Smooth muscle cell (in vitro differentiated cells): ENCODE measurements around the gene AHCTF1. TPM values are rescaled to one million over a fixed set of nuclear protein-coding genes. Genes with fewer than 3 reads are reported as not detected.

ENCODE experiments used
- DNase-seq: peaks from one replicate; lab custom pipeline; 2025; ENCODE audit not compliant: unreplicated experiment; lab: John Stamatoyannopoulos, UW
- H2AFZ ChIP-seq: fragments of 200-600 bp; sonication (generic); 2 replicates; pipeline ENCODE4 v1.6.0; 2016; ENCODE audit warnings: antibody characterized with exemption, low read depth, mild to moderate bottlenecking
- H3F3A ChIP-seq: fragments of 200-600 bp; sonication (generic); 2 replicates; pipeline ENCODE4 v1.6.0; 2017; ENCODE audit warnings: antibody characterized with exemption, low read depth
- H3K27ac ChIP-seq: fragments of 200-600 bp; sonication (generic); 2 replicates; pipeline ENCODE4 v1.5.1; 2016; ENCODE audit warnings: low read depth, mild to moderate bottlenecking
- H3K27me3 ChIP-seq: fragments of 200-600 bp; sonication (generic); 2 replicates; pipeline ENCODE4 v1.6.1; 2016; ENCODE audit warnings: low read depth, mild to moderate bottlenecking
- H3K36me3 ChIP-seq: fragments of 200-600 bp; sonication (generic); 2 replicates; pipeline ENCODE4 v1.5.1; 2016; ENCODE audit warnings: low read depth
- H3K4me1 ChIP-seq: fragments of 200-600 bp; sonication (generic); 2 replicates; pipeline ENCODE4 v1.5.1; 2016; ENCODE audit warnings: low read depth
- H3K4me2 ChIP-seq: fragments of 200-600 bp; sonication (generic); 2 replicates; pipeline ENCODE4 v1.6.0; 2016; ENCODE audit warnings: mild to moderate bottlenecking
- H3K4me3 ChIP-seq: fragments of 200-600 bp; sonication (generic); 2 replicates; pipeline ENCODE4 v1.5.1; 2016; ENCODE audit warnings: mild to moderate bottlenecking
- H3K79me2 ChIP-seq: fragments of 200-600 bp; sonication (generic); 2 replicates; pipeline ENCODE4 v1.6.0; 2016; ENCODE audit warnings: low read depth, mild to moderate bottlenecking
- H3K9ac ChIP-seq: fragments of 200-600 bp; sonication (generic); 2 replicates; pipeline ENCODE4 v1.6.0; 2016; ENCODE audit warnings: low read depth
- H3K9me3 ChIP-seq: fragments of 200-600 bp; sonication (generic); replicated peaks from 2 replicates; pipeline ENCODE4 v1.5.1; 2016; ENCODE audit warnings: low read depth
- H4K20me1 ChIP-seq: fragments of 200-600 bp; sonication (generic); 2 replicates; pipeline ENCODE4 v1.6.0; 2016; ENCODE audit warnings: low read depth
- CTCF ChIP-seq: fragments of 200-600 bp; sonication (generic); IDR thresholded peaks from 2 replicates; pipeline ENCODE4 v1.5.1; 2017; ENCODE audit warnings: borderline replicate concordance, mild to moderate bottlenecking, antibody characterized with exemption; ENCODE audit not compliant: insufficient read depth, poor library complexity, severe bottlenecking
- WGBS: methylation state at CpG from one replicate; pipeline ENCODE4 v1.1.7; 2016; ENCODE audit warnings: low lambda C conversion rate; 5-methylcytosine and 5-hydroxymethylcytosine counted together
- polyA plus RNA-seq: library from polyadenylated mRNA; unstranded; fragments of >200 nt; fragmentation: Nextera tagmentation; extraction: Ambion mirVana; gene quantifications from 2 replicates; pipeline ENCODE4 v1.2.1, GENCODE V29; 2016
- total RNA-seq: library from RNA; depleted of rRNA; stranded (reverse); fragments of >200 nt; gene quantifications from 2 replicates; pipeline ENCODE4 v1.2.3, GENCODE V29; 2014

Gene AHCTF1
- total and polyA plus RNA-seq, 2 experiments from 2014 or later = 7.2 to 34.0 TPM

GRCh38 chr1:246959944-246960693, 28.4 kb upstream of the AHCTF1 start:
- Histone ChIP-seq H2AFZ (no peak overlapping the region), H3K4me1 (peaks cover 12% of the 10 kb centered on the region), H3F3A (no peaks in the 10 kb centered on the region), H3K27me3 (no peaks in the 10 kb centered on the region), H3K9ac (no peak overlapping the region), H3K4me3 (no peak overlapping the region), H3K4me2 (no peak overlapping the region), H3K36me3 (no peaks in the 10 kb centered on the region), H3K79me2 (no peaks in the 10 kb centered on the region), H3K9me3 (no peaks in the 10 kb centered on the region), H3K27ac (no peak overlapping the region), H4K20me1 (no peaks in the 10 kb centered on the region)
- whole genome bisulfite sequencing = 91% methylated on average over 1 of the region's 1 CpG
- DNase-seq = no peak
- no peak for TF ChIP-seq CTCF

GRCh38 chr1:246954126-246954525, 22.4 kb upstream of the AHCTF1 start:
- no peaks in the 10 kb centered on the region for H3K9me3 ChIP-seq
- WGBS = 94% methylated on average over 4 of the region's 4 CpGs
- no peaks in the 10 kb centered on the region for H3K4me1 ChIP-seq
- no peaks in the 10 kb centered on the region for H4K20me1 ChIP-seq
- H3K4me3 ChIP-seq = no peak overlapping the region
- DNase-seq = no peak
- no peaks in the 10 kb centered on the region for H3F3A ChIP-seq
- H2AFZ ChIP-seq = no peak overlapping the region
- no peak overlapping the region for H3K27ac ChIP-seq
- no peak for TF ChIP-seq CTCF
- H3K9ac ChIP-seq = no peak overlapping the region
- H3K27me3 ChIP-seq = no peaks in the 10 kb centered on the region
- no peaks in the 10 kb centered on the region for H3K79me2 ChIP-seq
- no peak overlapping the region for H3K4me2 ChIP-seq
- no peaks in the 10 kb centered on the region for H3K36me3 ChIP-seq

DNA sequence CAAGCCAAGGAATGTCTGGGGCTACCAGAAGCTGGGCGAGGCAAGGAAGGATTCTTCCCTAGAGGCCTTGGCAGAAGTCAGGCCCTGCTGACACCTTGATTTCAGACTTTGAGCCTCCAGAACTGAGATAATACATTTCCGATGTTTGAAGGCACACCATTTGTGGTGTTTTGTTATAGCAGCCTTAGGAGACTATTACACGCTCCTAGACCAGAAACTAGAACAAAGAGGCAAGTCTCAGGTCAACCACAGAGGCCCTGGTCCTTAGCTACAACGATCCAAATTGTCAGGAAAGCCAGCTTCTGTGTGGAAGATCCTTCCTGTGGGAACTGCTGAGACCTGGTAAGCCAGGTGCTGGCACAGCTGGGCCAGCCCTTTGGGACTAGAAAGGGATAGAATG, 19.7 kb upstream of the AHCTF1 start:
- 98% methylated on average over 4 of the region's 4 CpGs for WGBS
- no peaks in the 10 kb centered on the region for H3K27me3 ChIP-seq
- H4K20me1 ChIP-seq = no peaks in the 10 kb centered on the region
- H3F3A ChIP-seq = no peaks in the 10 kb centered on the region
- H3K9ac ChIP-seq = no peak overlapping the region
- H3K27ac ChIP-seq = no peak overlapping the region
- no peaks in the 10 kb centered on the region for H3K9me3 ChIP-seq
- DNase-seq = no peak
- H3K4me3 ChIP-seq = no peak overlapping the region
- no peak overlapping the region for H3K4me2 ChIP-seq
- TF ChIP-seq CTCF = no peak
- H2AFZ ChIP-seq = no peak overlapping the region
- H3K79me2 ChIP-seq = no peaks in the 10 kb centered on the region
- no peaks in the 10 kb centered on the region for H3K4me1 ChIP-seq
- H3K36me3 ChIP-seq = no peaks in the 10 kb centered on the region

GRCh38 chr1:246949956-246950355, 18.2 kb upstream of the AHCTF1 start:
- Histone ChIP-seq H3K79me2 (no peaks in the 10 kb centered on the region), H3F3A (no peaks in the 10 kb centered on the region), H4K20me1 (no peaks in the 10 kb centered on the region), H3K9ac (no peak overlapping the region), H3K4me2 (no peak overlapping the region), H3K36me3 (no peaks in the 10 kb centered on the region), H3K9me3 (no peaks in the 10 kb centered on the region), H3K27ac (no peak overlapping the region), H3K4me1 (no peaks in the 10 kb centered on the region), H3K27me3 (no peaks in the 10 kb centered on the region), H3K4me3 (no peak overlapping the region), H2AFZ (no peak overlapping the region)
- TF ChIP-seq CTCF = no peak
- WGBS = 92% methylated on average over 3 of the region's 3 CpGs
- DNase-seq = no peak
